ENCODE data around the gene SYT12.

DNA sequence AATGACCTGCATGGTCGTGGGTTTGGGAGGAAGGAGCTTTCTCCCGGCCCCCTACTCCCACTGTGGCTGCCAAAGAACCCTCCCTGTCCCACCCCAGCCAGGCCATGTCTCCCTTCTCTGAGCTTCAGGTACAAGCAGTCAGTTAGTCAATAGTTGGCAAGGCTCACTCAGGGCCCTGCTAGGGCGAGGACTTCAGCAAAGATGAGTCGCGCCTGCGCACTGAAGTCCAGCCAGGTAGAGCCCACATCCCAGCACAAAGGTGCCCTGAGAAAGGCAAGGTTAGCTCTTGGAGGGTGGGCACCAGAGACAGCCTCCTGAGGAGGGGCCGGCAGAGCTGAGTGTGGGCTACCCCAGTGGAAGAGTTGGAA is 36.8 kb upstream of the SYT12 start:
- TF ChIP-seq, protein P1, sequence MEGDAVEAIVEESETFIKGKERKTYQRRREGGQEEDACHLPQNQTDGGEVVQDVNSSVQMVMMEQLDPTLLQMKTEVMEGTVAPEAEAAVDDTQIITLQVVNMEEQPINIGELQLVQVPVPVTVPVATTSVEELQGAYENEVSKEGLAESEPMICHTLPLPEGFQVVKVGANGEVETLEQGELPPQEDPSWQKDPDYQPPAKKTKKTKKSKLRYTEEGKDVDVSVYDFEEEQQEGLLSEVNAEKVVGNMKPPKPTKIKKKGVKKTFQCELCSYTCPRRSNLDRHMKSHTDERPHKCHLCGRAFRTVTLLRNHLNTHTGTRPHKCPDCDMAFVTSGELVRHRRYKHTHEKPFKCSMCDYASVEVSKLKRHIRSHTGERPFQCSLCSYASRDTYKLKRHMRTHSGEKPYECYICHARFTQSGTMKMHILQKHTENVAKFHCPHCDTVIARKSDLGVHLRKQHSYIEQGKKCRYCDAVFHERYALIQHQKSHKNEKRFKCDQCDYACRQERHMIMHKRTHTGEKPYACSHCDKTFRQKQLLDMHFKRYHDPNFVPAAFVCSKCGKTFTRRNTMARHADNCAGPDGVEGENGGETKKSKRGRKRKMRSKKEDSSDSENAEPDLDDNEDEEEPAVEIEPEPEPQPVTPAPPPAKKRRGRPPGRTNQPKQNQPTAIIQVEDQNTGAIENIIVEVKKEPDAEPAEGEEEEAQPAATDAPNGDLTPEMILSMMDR (IDR thresholded peaks at IDR 0.05) = no peak
- no peak for TF ChIP-seq ZFX (IDR thresholded peaks at IDR 0.05; ENCODE audit: borderline replicate concordance)

Data from 22Rv1 (cell line).